K562 (cell line): ENCODE measurements around the gene TBXA2R. TPM values are rescaled to one million over a fixed set of nuclear protein-coding genes. Genes with fewer than 3 reads are reported as not detected.

Source experiments
- ATAC-seq: fragments of 200-7000 bp; cut with Tn5 transposase; 3 replicates; pipeline ENCODE4 v1.9.1; 2020; ENCODE audit warnings: moderate library complexity
- BruUV-seq: library from RNA; stranded (reverse); fragments of 400-500 nt; replicated peaks from 2 replicates; lab custom pipeline; 2021; lab: Mats Ljungman, UMichigan
- CTCF ChIA-PET: fragments of 300-600 bp; formaldehyde crosslinking; extraction: SDS; loops from one replicate; lab custom pipeline; 2021; ENCODE audit warnings: low intra/inter-chr PET ratio; lab: Yijun Ruan, JAX
- POLR2A ChIA-PET: fragments of 300-600, 350-650 bp; sonication (Branson Sonifier 250); formaldehyde crosslinking; extraction: SDS; loops from one replicate; lab custom pipeline; 2021; ENCODE audit warnings: antibody characterized with exemption, inconsistent platforms; lab: Yijun Ruan, JAX
- DNase-seq, 4 experiments: peaks; one replicate each; pipeline versions ENCODE4 v3.0.0 to v3.0.0-alpha.2; 2011 to 2018; ENCODE audit warnings: low spot score in 3 of 4, mixed read lengths in 3 of 4; ENCODE audit errors: extremely low read depth in 1 of 4
- FAIRE-seq: peaks from 2 replicates; lab custom pipeline; 2011; peaks lifted over from hg19 to GRCh38; lab: Jason Lieb, UNC
- H2AFZ ChIP-seq: 2 replicates; pipeline ENCODE4 v1.6.0; 2011; ENCODE audit warnings: low read depth, low read length, control low read depth, inconsistent platforms
- H3K27ac ChIP-seq: fragments of 200-600 bp; 3 replicates; pipeline ENCODE4 v1.8.0; 2011; ENCODE audit warnings: low read depth, mild to moderate bottlenecking, control low read depth, inconsistent platforms, low read length, moderate library complexity, mixed read lengths; ENCODE audit errors: extremely low read depth
- H3K27me3 ChIP-seq, 2 experiments: fragments of 300-600 bp in 1 of 2; 2 replicates in 1 of 2; 3 replicates in 1 of 2; pipeline versions ENCODE4 v1.6.0 to v1.8.0; 2011; ENCODE audit warnings: inconsistent platforms in 2 of 2, low read length in 2 of 2, mild to moderate bottlenecking in 1 of 2, mixed read lengths in 1 of 2, moderate library complexity in 1 of 2; ENCODE audit not compliant: control insufficient read depth in 2 of 2, insufficient read depth in 2 of 2
- H3K36me3 ChIP-seq: fragments of 300-600 bp; 3 replicates; pipeline ENCODE4 v1.8.0; 2011; ENCODE audit warnings: mild to moderate bottlenecking, low read length, inconsistent platforms; ENCODE audit not compliant: control insufficient read depth, insufficient read depth
- H3K4me1 ChIP-seq, 2 experiments: fragments of 200-600 bp in 1 of 2; replicated peaks in 1 of 2; 2 replicates in 1 of 2; 3 replicates in 1 of 2; pipeline versions ENCODE4 v1.5.1 to v1.8.0; 2011; ENCODE audit warnings: inconsistent platforms in 2 of 2, low read length in 2 of 2, mild to moderate bottlenecking in 1 of 2, mixed read lengths in 1 of 2, moderate library complexity in 1 of 2; ENCODE audit not compliant: control insufficient read depth in 2 of 2, insufficient read depth in 2 of 2
- H3K4me2 ChIP-seq: 2 replicates; pipeline ENCODE4 v1.6.1; 2011; ENCODE audit warnings: low read length, control low read depth, inconsistent platforms, mixed read lengths; ENCODE audit not compliant: insufficient read depth
- H3K4me3 ChIP-seq: fragments of 200-600 bp; sonication (generic), shearing (Covaris generic); 2 replicates; pipeline ENCODE4 v1.5.1; 2016; ENCODE audit warnings: control low read depth, inconsistent platforms
- H3K79me2 ChIP-seq: fragments of 200-600 bp; 3 replicates; pipeline ENCODE4 v1.8.0; 2011; ENCODE audit warnings: low read length, inconsistent platforms; ENCODE audit not compliant: control insufficient read depth, insufficient read depth
- H3K9ac ChIP-seq, 2 experiments: 2 replicates each; pipeline versions ENCODE4 v1.6.0 to v1.6.1; 2011; ENCODE audit warnings: low read depth in 2 of 2, low read length in 2 of 2, control low read depth in 1 of 2, inconsistent platforms in 1 of 2, mild to moderate bottlenecking in 1 of 2, mixed read lengths in 1 of 2; ENCODE audit not compliant: insufficient read depth in 1 of 2
- H3K9me1 ChIP-seq: one replicate; pipeline ENCODE4 v1.6.0; 2011; ENCODE audit warnings: inconsistent platforms, mild to moderate bottlenecking, low read length, moderate library complexity; ENCODE audit not compliant: control insufficient read depth, insufficient read depth
- H3K9me3 ChIP-seq: replicated peaks from 2 replicates; pipeline ENCODE4 v1.5.1; 2011; ENCODE audit warnings: low read depth, low read length, inconsistent platforms; ENCODE audit not compliant: control insufficient read depth, insufficient read depth
- H4K20me1 ChIP-seq: replicated peaks from 2 replicates; pipeline ENCODE4 v1.6.1; 2011; ENCODE audit warnings: low read length, inconsistent platforms, mixed read lengths; ENCODE audit not compliant: control insufficient read depth, insufficient read depth
- ARHGAP35 ChIP-seq: fragments of 450-650 bp; IDR thresholded peaks from 2 replicates; pipeline ENCODE4 v1.6.1; 2018; ENCODE audit not compliant: partially characterized antibody
- ATF6 ChIP-seq: sonication (generic); formaldehyde crosslinking; IDR thresholded peaks from 2 replicates; pipeline ENCODE4 v1.4.0; 2020; ENCODE audit warnings: mild to moderate bottlenecking, missing genetic modification reagents
- BRD4 ChIP-seq: fragments of 200-600 bp; sonication (generic); IDR thresholded peaks from 2 replicates; pipeline ENCODE4 v1.6.1; 2017; ENCODE audit warnings: inconsistent platforms
- ELF2 ChIP-seq: fragments of 250-450 bp; sonication (Bioruptor Pico); IDR thresholded peaks from 2 replicates; pipeline ENCODE4 v1.5.0; 2021; ENCODE audit warnings: mild to moderate bottlenecking
- ETS2 ChIP-seq: IDR thresholded peaks from 2 replicates; pipeline ENCODE4 v1.6.1; 2016; ENCODE audit warnings: borderline replicate concordance, missing genetic modification characterization, mild to moderate bottlenecking, moderate library complexity, missing compliant biosample characterization; ENCODE audit not compliant: poor library complexity, severe bottlenecking
- KDM1A ChIP-seq, 2 experiments: fragments of 450-650 bp; IDR thresholded peaks; 2 replicates each; pipeline ENCODE4 v1.6.1; 2016; ENCODE audit warnings: mild to moderate bottlenecking in 2 of 2
- NUFIP1 ChIP-seq: fragments of 450-650 bp; IDR thresholded peaks from 2 replicates; pipeline ENCODE4 v1.6.1; 2018; ENCODE audit not compliant: partially characterized antibody
- OTX1 ChIP-seq: fragments of 450-650 bp; formaldehyde crosslinking; IDR thresholded peaks from 2 replicates; pipeline ENCODE4 v1.4.0; 2022; ENCODE audit warnings: mild to moderate bottlenecking
- ZBTB5 ChIP-seq: fragments of 450-650 bp; IDR thresholded peaks from 2 replicates; pipeline ENCODE4 v1.6.1; 2017; ENCODE audit warnings: antibody characterized with exemption
- ZNF140 ChIP-seq: fragments of 250-450 bp; sonication (Bioruptor Pico); IDR thresholded peaks from 2 replicates; pipeline ENCODE4 v1.8.0; 2021; ENCODE audit warnings: moderate library complexity, mild to moderate bottlenecking, inconsistent platforms
- ZNF143 ChIP-seq: sonication (generic); formaldehyde crosslinking; IDR thresholded peaks from 2 replicates; pipeline ENCODE4 v1.9.0; 2022; ENCODE audit warnings: mild to moderate bottlenecking, missing genetic modification reagents
- ZNF444 ChIP-seq: fragments of 250-450 bp; sonication (Bioruptor Pico); IDR thresholded peaks from 2 replicates; pipeline ENCODE4 v1.4.0; 2020; ENCODE audit warnings: mild to moderate bottlenecking, moderate library complexity
- ZNF699 ChIP-seq: fragments of 250-450 bp; sonication (Bioruptor Pico); IDR thresholded peaks from 2 replicates; pipeline ENCODE4 v1.8.0; 2021; ENCODE audit warnings: mild to moderate bottlenecking, moderate library complexity; ENCODE audit not compliant: insufficient replicate concordance
- WGBS: fragments of 100-300 bp; shearing (Covaris generic); methylation state at CpG from one replicate; pipeline ENCODE4 v1.1.6; 2016; ENCODE audit warnings: low coverage, mixed read lengths; ENCODE audit not compliant: insufficient coverage; ENCODE audit errors: missing lambda C conversion rate; 5-methylcytosine and 5-hydroxymethylcytosine counted together
- in situ Hi-C: fragments of 300-500 bp; cut with MboI; formaldehyde crosslinking; loops from 4 replicates; pipeline ENCODE4 v1.15.0; 2018; ENCODE audit warnings: inconsistent platforms, mixed read lengths
- intact Hi-C: fragments of 100-400 bp; cut with micrococcal nuclease; formaldehyde crosslinking; loops from 2 replicates; pipeline ENCODE4 v1.14.2; 2022
- polyA plus RNA-seq, 8 experiments: library from polyadenylated mRNA; depleted of rRNA in 4 of 8; stranded (reverse) in 5 of 8; unstranded in 3 of 8; fragments of >200 nt; fragmentation: Nextera tagmentation in 2 of 8; fragmentation: Illumina TruSeq in 1 of 8; extraction: Ambion mirVana in 2 of 8; extraction: Trizol in 1 of 8; gene quantifications; 2 replicates each; pipeline versions ENCODE4 v1.2.1 to v1.2.3, GENCODE V29; 2011 to 2014; ENCODE audit warnings: inconsistent platforms in 1 of 8, missing spikeins in 1 of 8
- total RNA-seq, 7 experiments: library from RNA; depleted of rRNA in 6 of 7; stranded (reverse); fragments of >200 nt in 6 of 7; fragmentation: Illumina TruSeq in 2 of 7; extraction: Trizol in 2 of 7; gene quantifications; 2 replicates each; pipeline versions ENCODE4 v1.2.1 to v1.2.3, GENCODE V29; 2011 to 2021; ENCODE audit warnings: low replicate concordance in 1 of 7

The TBXA2R gene
- total and polyA plus RNA-seq, 9 of the 15 experiments (the other 6 are each of a cell fraction or from before 2014, with no cell fraction given) = 1.5 to 24.0 (median 2.8) TPM

GRCh38 chr19:3621689-3622088, 15.0 kb upstream of the TBXA2R start:
- POLR2A ChIA-PET = interaction anchor here (0.6 to 1.0 kb wide), 4 partner anchors 10 to 66 kb away, joined by 3 read pairs; partner anchors contain the start of gene GIPC3
- no peak overlapping the region for H3K4me3 ChIP-seq
- H3K27ac ChIP-seq = no peak overlapping the region
- peaks cover 66% of the 10 kb centered on the region; the same call in 1 of the 3 replicates for H3K36me3 ChIP-seq
- H2AFZ ChIP-seq = no peak overlapping the region
- FAIRE-seq (no peak), DNase-seq (no peak), ATAC-seq (no peak)
- intact Hi-C loops = no loop called here
- WGBS = 94% methylated on average over 12 of the region's 15 CpGs
- no peaks in the 10 kb centered on the region for H3K27me3 ChIP-seq
- no peak overlapping the region for H3K4me2 ChIP-seq
- H4K20me1 ChIP-seq = peaks cover 11% of the 10 kb centered on the region; the same call in 1 of the 2 replicates
- no peaks in the 10 kb centered on the region for H3K9me1 ChIP-seq
- no peaks in the 10 kb centered on the region for H3K9me3 ChIP-seq
- in situ Hi-C loops = no loop called here
- H3K9ac ChIP-seq = no peak overlapping the region; a peak in 1 of 4 replicates
- H3K4me1 ChIP-seq = peaks cover 4 to 72% of the 10 kb centered on the region in 2 experiments
- no TSS peak for BruUV-seq
- CTCF ChIA-PET = interaction anchor here (0.6 kb wide), 1 partner anchor 36 kb away, joined by 8 read pairs; no protein-coding TSS in a partner anchor
- peaks cover 28% of the 10 kb centered on the region for H3K79me2 ChIP-seq
- TF ChIP-seq ZNF140 (CRISPR knock-in tag) (no peak), BRD4 (no peak), KDM1A (IDR thresholded peaks at IDR 0.05) (no peak), ETS2 (tag) (no peak), ELF2 (no peak), ZNF444 (CRISPR knock-in tag) (no peak), ZNF143 (CRISPR knock-in tag) (no peak), ARHGAP35 (no peak), NUFIP1 (no peak), ZBTB5 (no peak), ZNF699 (CRISPR knock-in tag) (no peak), ATF6 (CRISPR knock-in tag) (no peak), OTX1 (CRISPR knock-in tag) (no peak)
